Body of pancreas (tissue), 4 donors: Measurements from ENCODE around the gene ARHGAP44. TPM values are rescaled to one million over a fixed set of nuclear protein-coding genes. Genes with fewer than 3 reads are reported as not detected.

Experiments used
- ATAC-seq: fragments of 150-250 bp; one replicate; pipeline ENCODE4 v1.9.1; 2016
- DNase-seq, 4 donors: peaks; one replicate each; pipeline ENCODE4 v3.0.0-alpha.2; 2019
- H3K27ac ChIP-seq, 4 donors: fragments of 200-600 bp; sonication (generic); 1 replicate in 3 of 4; 2 replicates in 1 of 4; pipeline versions ENCODE4 v1.5.1 to v1.6.1; 2016 to 2019; ENCODE audit warnings: mild to moderate bottlenecking in 1 of 4, mixed read lengths in 1 of 4, moderate library complexity in 1 of 4
- H3K27me3 ChIP-seq, 2 donors: fragments of 200-600 bp; sonication (generic); one replicate each; pipeline ENCODE4 v1.6.0; 2016; ENCODE audit warnings: mild to moderate bottlenecking in 1 of 2
- H3K36me3 ChIP-seq, 2 donors: fragments of 200-600 bp; sonication (generic); replicated peaks in 1 of 2; 2 replicates each; pipeline ENCODE4 v1.5.1; 2016; ENCODE audit warnings: low read depth in 2 of 2; ENCODE audit not compliant: insufficient read depth in 1 of 2
- H3K4me1 ChIP-seq: fragments of 200-600 bp; sonication (generic); one replicate; pipeline ENCODE4 v1.6.0; 2016
- H3K4me3 ChIP-seq, 2 donors: fragments of 200-600 bp; sonication (generic); 1 replicate in 1 of 2; 2 replicates in 1 of 2; pipeline ENCODE4 v1.5.1; 2016 to 2019
- H3K9me3 ChIP-seq, 3 donors: fragments of 200-600 bp; sonication (generic); 1 replicate in 2 of 3; 2 replicates in 1 of 3; pipeline ENCODE4 v1.5.1; 2016
- CTCF ChIP-seq, 7 experiments: fragments of 450-650 bp in 4 of 7; fragments of 200-600 bp in 3 of 7; sonication (generic) in 3 of 7; IDR thresholded peaks; one replicate each; pipeline ENCODE4 v1.5.1; 2016 to 2019; ENCODE audit warnings: antibody characterized with exemption in 7 of 7
- POLR2A ChIP-seq, 3 donors: fragments of 450-650 bp; IDR thresholded peaks; one replicate each; pipeline ENCODE4 v1.6.1; 2016; ENCODE audit warnings: antibody characterized with exemption in 3 of 3, mild to moderate bottlenecking in 2 of 3
- WGBS, 2 donors: methylation state at CpG; one replicate each; pipeline ENCODE4 v1.1.5; 2017; 5-methylcytosine and 5-hydroxymethylcytosine counted together
- intact Hi-C: fragments of 100-400 bp; cut with DNase I; formaldehyde crosslinking; loops from one replicate; pipeline ENCODE4 v1.15.1; 2023
- total RNA-seq, 2 donors: library from RNA; depleted of rRNA; stranded (reverse); fragments of >200 nt; gene quantifications; one replicate each; pipeline ENCODE4 v1.1.0, GENCODE V29; 2016

Gene ARHGAP44
- total RNA-seq, 2 donors from 2014 or later: 5.7 to 6.3 TPM

GRCh38 chr17:12927001-12927400, 137.7 kb downstream of the ARHGAP44 start:
- ATAC-seq (no peak), DNase-seq (no peak)
- WGBS, 2 donors: 48 to 74% methylated on average over 1 of the region's 1 CpG
- Histone ChIP-seq H3K4me3 (no peak overlapping the region), H3K4me1 (no peaks in the 10 kb centered on the region), H3K9me3 (no peaks in the 10 kb centered on the region), H3K27ac (no peak overlapping the region), H3K36me3 (no peaks in the 10 kb centered on the region), H3K27me3 (no peaks in the 10 kb centered on the region)
- TF ChIP-seq CTCF (IDR thresholded peaks at IDR 0.05) (no peak), POLR2A (IDR thresholded peaks at IDR 0.05) (no peak)
- intact Hi-C loops: no loop called here

- TF ChIP-seq POLR2A (IDR thresholded peaks at IDR 0.05) (no peak), CTCF (IDR thresholded peaks at IDR 0.05) (no peak)
- Histone ChIP-seq H3K4me1 (no peaks in the 10 kb centered on the region), H3K36me3 (no peaks in the 10 kb centered on the region), H3K27ac (no peak overlapping the region), H3K4me3 (no peak overlapping the region), H3K9me3 (no peaks in the 10 kb centered on the region), H3K27me3 (no peaks in the 10 kb centered on the region)
- no peak for DNase-seq
- intact Hi-C loops: no loop called here
- ATAC-seq: no peak
- WGBS, 2 donors: 70 to 75% methylated on average over 5 of the region's 5 CpGs
Observed at GRCh38 chr17:12927541-12928425, 138.5 kb downstream of the ARHGAP44 start.

GRCh38 chr17:12928736-12929135, 139.4 kb downstream of the ARHGAP44 start:
- TF ChIP-seq POLR2A (IDR thresholded peaks at IDR 0.05) (no peak), CTCF (IDR thresholded peaks at IDR 0.05) (no peak)
- Histone ChIP-seq H3K27me3 (no peaks in the 10 kb centered on the region), H3K9me3 (no peaks in the 10 kb centered on the region), H3K4me1 (no peaks in the 10 kb centered on the region), H3K4me3 (no peak overlapping the region), H3K36me3 (no peaks in the 10 kb centered on the region), H3K27ac (no peak overlapping the region)
- intact Hi-C loops: no loop called here
- 9 to 39% methylated on average over 2 of the region's 2 CpGs for WGBS, 2 donors
- ATAC-seq (no peak), DNase-seq (no peak)

- intact Hi-C loops: no loop called here
- 61 to 70% methylated on average over 3 of the region's 3 CpGs for WGBS, 2 donors
Observed at GRCh38 chr17:12936501-12936900, 147.2 kb downstream of the ARHGAP44 start.

More at GRCh38 chr17:12936501-12936900, 147.2 kb downstream of the ARHGAP44 start:
- H3K4me1 ChIP-seq: no peaks in the 10 kb centered on the region
- no peak overlapping the region for H3K27ac ChIP-seq
- H3K27me3 ChIP-seq: no peaks in the 10 kb centered on the region
- H3K36me3 ChIP-seq: no peaks in the 10 kb centered on the region
- ATAC-seq: no peak
- no peaks in the 10 kb centered on the region for H3K9me3 ChIP-seq
- TF ChIP-seq POLR2A (IDR thresholded peaks at IDR 0.05) (no peak), CTCF (IDR thresholded peaks at IDR 0.05) (no peak)
- no peak for DNase-seq
- H3K4me3 ChIP-seq: no peak overlapping the region
